ENCODE results near the gene RAC2. TPM values are rescaled to one million over a fixed set of nuclear protein-coding genes. Genes with fewer than 3 reads are reported as not detected.

Gene RAC2
- 22.6 TPM for polyA plus RNA-seq
- long read RNA-seq, donor 1, partial matches to known transcripts, result 0 of 4 reads
- long read RNA-seq, donor 1, other reads (novel, unspliced or antisense), result 0 of 4 reads
- long read RNA-seq, donor 2, transcript RAC2-201 (7 exons, 1,482 nt), result major isoform, 9 of 11 reads
- long read RNA-seq, donor 2, partial matches to known transcripts, result 0 of 11 reads
- long read RNA-seq, donor 2, other reads (novel, unspliced or antisense), result 0 of 11 reads
- long read RNA-seq, donor 3, transcript RAC2-201 (7 exons, 1,482 nt), result major isoform, 16 of 19 reads
- long read RNA-seq, donor 3, partial matches to known transcripts, result 0 of 19 reads
- long read RNA-seq, donor 3, other reads (novel, unspliced or antisense), result 0 of 19 reads
- long read RNA-seq, donor 4, result 0 reads
- long read RNA-seq, donor 5, partial matches to known transcripts, result 0 of 3 reads
- long read RNA-seq, donor 5, other reads (novel, unspliced or antisense), result 0 of 3 reads
- long read RNA-seq, donor 6, transcript RAC2-201 (7 exons, 1,482 nt), result major isoform, 11 of 25 reads
- long read RNA-seq, donor 6, partial matches to known transcripts, result 12 of 25 reads
- long read RNA-seq, donor 6, other reads (novel, unspliced or antisense), result 0 of 25 reads
- long read RNA-seq, donor 7, partial matches to known transcripts, result 0 of 4 reads
- long read RNA-seq, donor 7, other reads (novel, unspliced or antisense), result 0 of 4 reads
- long read RNA-seq, donor 8, transcript RAC2-201 (7 exons, 1,482 nt), result major isoform, 17 of 19 reads
- long read RNA-seq, donor 8, partial matches to known transcripts, result 0 of 19 reads
- long read RNA-seq, donor 8, other reads (novel, unspliced or antisense), result 0 of 19 reads
- long read RNA-seq, donor 9, transcript RAC2-201 (7 exons, 1,482 nt), result major isoform, 9 of 10 reads
- long read RNA-seq, donor 9, partial matches to known transcripts, result 0 of 10 reads
- long read RNA-seq, donor 9, other reads (novel, unspliced or antisense), result 0 of 10 reads
- long read RNA-seq, donor 10, transcript RAC2-201 (7 exons, 1,482 nt), result major isoform, 5 of 9 reads
- long read RNA-seq, donor 10, partial matches to known transcripts, result 0 of 9 reads
- long read RNA-seq, donor 10, other reads (novel, unspliced or antisense), result 0 of 9 reads
- long read RNA-seq, donor 11, transcript RAC2-201 (7 exons, 1,482 nt), result major isoform, 16 of 16 reads
- long read RNA-seq, donor 11, partial matches to known transcripts, result 0 of 16 reads
- long read RNA-seq, donor 11, other reads (novel, unspliced or antisense), result 0 of 16 reads

DNA sequence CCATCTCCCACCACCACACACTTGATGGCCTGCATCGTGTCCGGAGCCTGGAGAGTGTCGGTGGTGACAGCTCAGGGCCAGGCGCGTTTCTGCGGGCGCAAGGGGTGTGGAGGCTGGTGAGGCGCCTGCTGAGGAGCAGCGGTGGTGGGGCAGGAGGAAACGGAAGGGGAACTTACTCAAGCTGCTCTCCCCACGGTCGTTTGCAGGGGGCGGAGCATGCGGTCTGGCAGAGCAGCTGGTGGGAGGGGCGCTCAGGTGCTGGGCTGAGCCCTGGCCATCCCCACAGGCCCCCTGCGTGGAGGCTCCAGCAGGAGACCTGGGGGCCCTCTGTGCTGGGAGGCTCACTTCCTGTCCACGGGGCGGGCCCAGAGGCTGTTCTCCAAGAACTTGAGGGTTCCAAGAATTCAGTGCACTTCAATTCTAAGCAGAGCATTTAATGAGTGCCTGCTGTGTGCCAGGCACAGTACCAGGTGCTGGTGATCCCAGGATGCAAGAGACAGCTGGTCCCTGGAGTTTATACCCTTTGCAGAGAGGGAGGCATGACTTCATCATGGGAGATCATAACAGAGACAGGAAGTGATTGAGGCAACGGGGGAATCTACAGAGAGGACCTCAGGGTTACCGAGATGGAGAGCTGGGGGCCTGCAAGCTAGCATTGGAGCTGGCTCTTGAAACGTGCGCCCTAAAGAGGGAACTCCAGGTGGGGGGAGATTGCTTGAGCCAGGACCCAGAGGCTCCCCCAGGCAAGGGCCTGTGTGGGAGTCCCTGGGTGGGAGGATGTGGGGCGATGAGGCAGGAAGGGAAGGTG is at the start of gene RAC2:
Gene RAC2 (minus strand): TSS at position 156 of the 808 bp plus-strand sequence. CDS start 121 bp downstream, at position 35.
- H3K27me3 ChIP-seq (ENCODE audit: control insufficient read depth, insufficient read depth, low read length), result no peaks in the 10 kb centered on the region
- peak; percentile 57 to 75 for DNase-seq
- no peak within 1 kb of the TSS for H3K27ac ChIP-seq (ENCODE audit: low read length)
- no CpG with 5 or more reads among the region's 23 CpGs for WGBS (ENCODE audit: insufficient coverage, low lambda C conversion rate)
- peaks cover 14% of the 10 kb centered on the region for H3K4me1 ChIP-seq (ENCODE audit: control insufficient read depth, insufficient read depth, low read length)
- H3K36me3 ChIP-seq (ENCODE audit: control insufficient read depth, insufficient read depth, low read length), result no peaks in the 10 kb centered on the region
- H3K9me3 ChIP-seq (ENCODE audit: control insufficient read depth, low read depth, low read length), result no peaks in the 10 kb centered on the region
- H3K4me3 ChIP-seq (ENCODE audit: low read length), result peak within 1 kb of the TSS; percentile 36

DNA sequence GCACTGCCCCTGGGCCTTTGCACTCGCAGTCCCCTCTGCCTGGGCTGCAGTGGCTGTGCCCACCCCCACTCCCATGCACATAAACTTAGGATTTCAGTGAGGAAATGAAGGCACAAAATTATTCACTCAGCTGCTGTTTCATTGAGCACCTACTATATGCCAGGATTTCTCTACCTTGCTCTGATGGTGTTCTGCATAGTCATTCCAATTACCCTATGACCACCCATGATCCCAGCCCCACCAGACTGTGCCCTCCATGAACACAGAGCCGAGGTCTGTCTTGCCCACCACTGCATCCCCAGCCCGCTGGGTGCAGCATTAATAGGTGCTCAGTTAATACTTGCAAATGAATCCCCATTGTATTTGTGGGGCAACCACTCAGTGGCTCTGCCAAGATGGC is 49.1 kb upstream of the RAC2 start:
- WGBS (ENCODE audit: insufficient coverage, low lambda C conversion rate), result no CpG with 5 or more reads among the region's 3 CpGs
- H3K4me3 ChIP-seq (ENCODE audit: low read length), result no peak overlapping the region
- H3K27me3 ChIP-seq (ENCODE audit: control insufficient read depth, insufficient read depth, low read length), result no peaks in the 10 kb centered on the region
- DNase-seq, result no peak
- H3K36me3 ChIP-seq (ENCODE audit: control insufficient read depth, insufficient read depth, low read length), result no peaks in the 10 kb centered on the region
- H3K9me3 ChIP-seq (ENCODE audit: control insufficient read depth, low read depth, low read length), result no peaks in the 10 kb centered on the region
- no peaks in the 10 kb centered on the region for H3K4me1 ChIP-seq (ENCODE audit: control insufficient read depth, insufficient read depth, low read length)
- H3K27ac ChIP-seq (ENCODE audit: low read length), result no peak overlapping the region

DNA sequence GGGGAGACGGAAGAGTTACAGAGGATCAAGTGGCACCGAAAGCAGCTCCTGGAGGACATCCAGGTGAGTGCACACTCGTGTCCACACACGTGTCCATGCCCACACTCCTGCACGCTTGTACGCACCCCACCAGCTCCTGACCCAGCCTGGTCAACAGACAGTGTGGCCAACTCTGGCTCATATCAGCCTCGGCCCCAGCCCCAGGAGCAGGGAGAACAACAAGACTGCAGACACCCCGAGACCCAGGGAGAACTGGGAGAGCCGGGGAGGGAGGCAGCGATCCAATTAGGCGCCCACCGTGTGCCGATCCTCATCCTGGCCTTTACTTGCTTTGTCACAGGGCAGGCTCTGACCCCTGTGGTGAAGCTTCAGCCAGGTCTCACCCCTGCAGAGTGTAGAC is 48.6 kb upstream of the RAC2 start:
- no peak for DNase-seq
- no peaks in the 10 kb centered on the region for H3K36me3 ChIP-seq (ENCODE audit: control insufficient read depth, insufficient read depth, low read length)
- no CpG with 5 or more reads among the region's 13 CpGs for WGBS (ENCODE audit: insufficient coverage, low lambda C conversion rate)
- H3K27me3 ChIP-seq (ENCODE audit: control insufficient read depth, insufficient read depth, low read length), result no peaks in the 10 kb centered on the region
- H3K4me3 ChIP-seq (ENCODE audit: low read length), result no peak overlapping the region
- no peak overlapping the region for H3K27ac ChIP-seq (ENCODE audit: low read length)
- H3K9me3 ChIP-seq (ENCODE audit: control insufficient read depth, low read depth, low read length), result no peaks in the 10 kb centered on the region
- H3K4me1 ChIP-seq (ENCODE audit: control insufficient read depth, insufficient read depth, low read length), result no peaks in the 10 kb centered on the region

DNA sequence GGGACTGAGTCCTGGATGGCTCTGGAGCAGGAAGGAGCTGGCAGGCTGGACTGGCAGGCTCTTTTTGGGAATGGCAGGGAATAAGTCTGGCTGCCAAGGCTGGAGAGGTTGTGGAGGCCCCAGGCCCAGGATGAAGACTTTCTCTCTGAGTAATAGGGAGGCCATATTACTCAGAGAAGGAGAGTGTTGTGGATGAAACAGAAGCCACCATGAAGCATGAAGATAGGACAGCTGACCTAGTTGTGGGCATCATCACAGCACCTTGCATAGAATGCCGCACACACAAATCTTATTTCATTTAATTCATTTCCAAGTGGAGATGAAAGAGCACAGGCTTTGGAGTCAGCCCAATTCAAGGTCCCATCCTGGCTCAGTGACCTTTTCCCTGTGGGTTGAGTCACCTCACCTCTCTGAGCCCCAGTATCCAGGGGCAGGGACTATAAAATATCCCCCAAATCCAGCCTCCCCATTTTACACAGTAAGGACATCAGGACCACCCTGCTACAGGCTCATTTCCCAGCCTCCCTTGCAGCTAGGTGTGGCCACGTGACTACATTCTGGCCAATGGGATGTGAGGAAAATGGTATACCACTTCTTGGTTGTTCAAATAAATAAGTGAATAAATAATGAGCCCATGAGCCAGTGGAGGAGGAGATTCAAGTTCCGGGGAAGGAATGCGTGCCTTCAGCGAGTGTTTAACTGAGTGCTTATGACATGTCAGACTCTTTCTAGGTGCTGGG is 47.7 kb upstream of the RAC2 start:
- WGBS (ENCODE audit: insufficient coverage, low lambda C conversion rate), result no CpG with 5 or more reads among the region's 5 CpGs
- H3K4me1 ChIP-seq (ENCODE audit: control insufficient read depth, insufficient read depth, low read length), result no peaks in the 10 kb centered on the region

DNA sequence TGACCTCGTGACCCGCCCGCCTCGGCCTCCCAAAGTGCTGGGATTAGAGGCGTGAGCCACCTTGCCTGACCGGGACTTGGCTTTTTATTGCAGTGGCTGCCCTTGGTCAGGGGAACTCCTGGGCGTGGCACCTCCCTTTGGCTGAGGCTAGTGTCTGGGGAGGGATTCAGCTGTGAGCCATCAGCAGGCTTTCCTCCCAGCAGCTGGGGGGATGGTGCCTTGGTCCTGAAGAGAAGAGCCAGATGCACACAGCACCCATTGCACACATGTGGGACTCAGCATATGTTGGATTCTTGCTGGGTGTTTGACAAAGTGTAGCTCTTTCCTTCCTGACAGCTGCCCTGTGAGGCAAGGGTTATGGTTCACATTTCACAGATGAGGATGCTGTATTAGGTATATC is 46.7 kb upstream of the RAC2 start:
- DNase-seq, result no peak
- WGBS (ENCODE audit: insufficient coverage, low lambda C conversion rate), result no CpG with 5 or more reads among the region's 7 CpGs
- H3K27ac ChIP-seq (ENCODE audit: low read length), result no peak overlapping the region
- no peaks in the 10 kb centered on the region for H3K4me1 ChIP-seq (ENCODE audit: control insufficient read depth, insufficient read depth, low read length)
- H3K9me3 ChIP-seq (ENCODE audit: control insufficient read depth, low read depth, low read length), result no peaks in the 10 kb centered on the region
- H3K27me3 ChIP-seq (ENCODE audit: control insufficient read depth, insufficient read depth, low read length), result no peaks in the 10 kb centered on the region
- H3K4me3 ChIP-seq (ENCODE audit: low read length), result no peak overlapping the region
- H3K36me3 ChIP-seq (ENCODE audit: control insufficient read depth, insufficient read depth, low read length), result no peaks in the 10 kb centered on the region

More for the DNA sequence above, 47.7 kb upstream of the RAC2 start:
- no peak overlapping the region for H3K27ac ChIP-seq (ENCODE audit: low read length)
- no peaks in the 10 kb centered on the region for H3K27me3 ChIP-seq (ENCODE audit: control insufficient read depth, insufficient read depth, low read length)
- H3K4me3 ChIP-seq (ENCODE audit: low read length), result no peak overlapping the region
- H3K9me3 ChIP-seq (ENCODE audit: control insufficient read depth, low read depth, low read length), result no peaks in the 10 kb centered on the region
- no peak for DNase-seq
- H3K36me3 ChIP-seq (ENCODE audit: control insufficient read depth, insufficient read depth, low read length), result no peaks in the 10 kb centered on the region

DNA sequence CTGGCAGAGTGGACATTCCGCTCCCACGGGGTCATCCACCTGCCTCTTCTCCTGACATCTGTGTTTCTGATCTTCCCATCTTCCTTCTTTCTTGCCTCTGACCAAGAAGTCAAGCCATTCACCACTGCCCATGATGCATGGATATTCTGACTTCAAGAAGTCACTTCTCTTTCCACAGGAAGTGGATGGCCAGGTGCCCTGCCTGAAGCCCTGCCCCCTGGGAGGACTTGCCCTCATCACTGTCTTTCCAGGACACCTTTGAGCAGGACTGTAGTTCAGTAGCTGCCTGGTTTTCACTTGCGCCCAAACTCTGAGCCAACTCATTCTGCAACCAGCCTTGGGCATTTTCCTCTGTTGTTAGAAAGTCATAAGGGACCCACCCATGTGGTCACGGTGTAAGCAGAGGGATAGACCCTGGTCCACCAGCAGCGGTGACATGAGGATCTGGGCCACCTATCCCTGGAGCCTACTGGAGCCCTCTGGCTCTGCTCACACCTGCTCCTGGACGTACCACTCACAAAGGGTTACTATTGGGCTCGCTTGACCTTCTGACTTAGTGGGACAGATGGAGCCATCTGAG is 45.2 kb upstream of the RAC2 start:
- Histone ChIP-seq H3K4me1 (ENCODE audit: control insufficient read depth, insufficient read depth, low read length) (no peaks in the 10 kb centered on the region), H3K27ac (ENCODE audit: low read length) (no peak overlapping the region), H3K4me3 (ENCODE audit: low read length) (no peak overlapping the region), H3K27me3 (ENCODE audit: control insufficient read depth, insufficient read depth, low read length) (no peaks in the 10 kb centered on the region), H3K9me3 (ENCODE audit: control insufficient read depth, low read depth, low read length) (no peaks in the 10 kb centered on the region), H3K36me3 (ENCODE audit: control insufficient read depth, insufficient read depth, low read length) (no peaks in the 10 kb centered on the region)
- WGBS (ENCODE audit: insufficient coverage, low lambda C conversion rate), result no CpG with 5 or more reads among the region's 7 CpGs
- DNase-seq, result no peak

DNA sequence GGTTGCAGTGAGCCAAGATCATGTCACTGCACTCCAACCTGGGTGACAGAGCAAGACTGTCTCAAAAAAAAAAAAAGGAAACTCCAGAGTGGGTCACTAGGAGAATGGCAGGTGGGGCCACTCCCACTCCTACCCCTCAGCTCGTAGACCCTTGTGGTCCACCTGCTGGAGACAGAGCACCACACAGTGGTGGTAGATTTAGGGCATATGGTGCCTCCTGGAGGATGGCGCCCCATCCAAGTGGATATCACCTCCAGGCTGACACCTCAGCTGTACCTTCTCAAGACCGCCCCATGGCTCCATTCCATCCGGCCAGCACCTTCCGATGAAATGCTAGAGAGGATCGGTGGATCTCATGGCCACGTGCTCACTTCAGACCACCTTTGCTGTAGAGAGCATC is 44.5 kb upstream of the RAC2 start:
- no peaks in the 10 kb centered on the region for H3K9me3 ChIP-seq (ENCODE audit: control insufficient read depth, low read depth, low read length)
- H3K4me3 ChIP-seq (ENCODE audit: low read length), result no peak overlapping the region
- no peaks in the 10 kb centered on the region for H3K4me1 ChIP-seq (ENCODE audit: control insufficient read depth, insufficient read depth, low read length)
- no peak for DNase-seq
- no peaks in the 10 kb centered on the region for H3K27me3 ChIP-seq (ENCODE audit: control insufficient read depth, insufficient read depth, low read length)
- WGBS (ENCODE audit: insufficient coverage, low lambda C conversion rate), result no CpG with 5 or more reads among the region's 7 CpGs
- H3K27ac ChIP-seq (ENCODE audit: low read length), result no peak overlapping the region
- no peaks in the 10 kb centered on the region for H3K36me3 ChIP-seq (ENCODE audit: control insufficient read depth, insufficient read depth, low read length)

DNA sequence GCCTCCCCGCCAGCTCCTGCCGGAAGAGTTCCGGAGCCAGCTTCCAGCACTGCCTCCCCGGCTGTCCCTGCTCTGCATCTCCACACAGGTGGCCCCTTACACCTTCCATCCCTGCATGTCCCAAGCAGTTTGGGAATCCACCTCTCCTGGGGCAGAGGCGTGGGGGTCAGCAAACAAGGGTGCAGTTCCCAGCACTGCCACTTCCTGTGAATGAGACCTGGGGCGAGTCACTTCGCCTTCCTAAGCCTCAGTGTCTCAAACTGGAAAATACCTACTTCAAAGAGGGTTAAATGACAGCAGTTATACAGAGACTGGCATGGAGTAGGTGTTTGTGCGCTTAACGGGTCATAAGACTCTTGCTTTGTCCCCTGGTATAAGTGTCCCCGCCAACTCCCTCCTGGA is 43.5 kb upstream of the RAC2 start:
- H3K4me3 ChIP-seq (ENCODE audit: low read length), result no peak overlapping the region
- H3K4me1 ChIP-seq (ENCODE audit: control insufficient read depth, insufficient read depth, low read length), result no peaks in the 10 kb centered on the region
- H3K27me3 ChIP-seq (ENCODE audit: control insufficient read depth, insufficient read depth, low read length), result peaks cover 4% of the 10 kb centered on the region
- no peak for DNase-seq
- H3K27ac ChIP-seq (ENCODE audit: low read length), result no peak overlapping the region
- no peaks in the 10 kb centered on the region for H3K36me3 ChIP-seq (ENCODE audit: control insufficient read depth, insufficient read depth, low read length)
- WGBS (ENCODE audit: insufficient coverage, low lambda C conversion rate), result no CpG with 5 or more reads among the region's 10 CpGs
- no peaks in the 10 kb centered on the region for H3K9me3 ChIP-seq (ENCODE audit: control insufficient read depth, low read depth, low read length)

DNA sequence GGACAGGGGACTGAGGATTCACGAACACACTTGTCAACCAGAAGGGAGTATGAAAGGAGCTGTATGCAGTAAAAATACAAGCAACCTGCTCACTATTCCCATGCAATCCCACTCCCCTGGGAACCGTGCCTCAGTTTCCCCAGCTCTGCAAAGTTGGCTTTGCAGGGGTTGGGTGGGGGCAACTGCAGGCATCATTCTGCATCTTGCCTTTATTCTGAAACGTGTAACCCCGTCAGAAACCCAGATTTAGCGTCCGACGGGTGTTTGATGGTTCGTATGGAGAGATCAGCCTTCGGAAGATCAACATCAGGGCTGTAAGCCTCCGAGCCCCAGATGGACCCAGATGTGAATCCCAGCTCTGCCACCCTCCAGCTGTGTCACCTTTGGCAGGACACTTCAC is 41.9 kb upstream of the RAC2 start:
- Histone ChIP-seq H3K27ac (ENCODE audit: low read length) (no peak overlapping the region), H3K36me3 (ENCODE audit: control insufficient read depth, insufficient read depth, low read length) (no peaks in the 10 kb centered on the region), H3K4me3 (ENCODE audit: low read length) (no peak overlapping the region), H3K27me3 (ENCODE audit: control insufficient read depth, insufficient read depth, low read length) (peaks cover 8% of the 10 kb centered on the region), H3K9me3 (ENCODE audit: control insufficient read depth, low read depth, low read length) (no peaks in the 10 kb centered on the region), H3K4me1 (ENCODE audit: control insufficient read depth, insufficient read depth, low read length) (no peaks in the 10 kb centered on the region)
- WGBS (ENCODE audit: insufficient coverage, low lambda C conversion rate), result no CpG with 5 or more reads among the region's 10 CpGs
- no peak for DNase-seq

Measured in large intestine (tissue), 12 donors.